ENCODE measurements around the gene LYPD8.

LYPD8 gene

GRCh38 chr1:248710305-248710900, 45.2 kb downstream of the LYPD8 start:
- DNase-seq (ENCODE audit: low read depth) = no peak
- H3K4me3 ChIP-seq (replicated peaks; ENCODE audit: low read depth, low read length) = no peak overlapping the region
- no peak for TF ChIP-seq CTCF (IDR thresholded peaks at IDR 0.05; ENCODE audit: low read length, missing control alignments)

- H3K4me3 ChIP-seq (replicated peaks; ENCODE audit: low read depth, low read length) = no peak overlapping the region
- no peak for TF ChIP-seq CTCF (IDR thresholded peaks at IDR 0.05; ENCODE audit: low read length, missing control alignments)
- no peak for DNase-seq (ENCODE audit: low read depth)
Observed at GRCh38 chr1:248704606-248705005, 51.0 kb downstream of the LYPD8 start.

- DNase-seq (ENCODE audit: low read depth) = no peak
- H3K4me3 ChIP-seq (replicated peaks; ENCODE audit: low read depth, low read length) = no peak overlapping the region
- no peak for TF ChIP-seq CTCF (IDR thresholded peaks at IDR 0.05; ENCODE audit: low read length, missing control alignments)
Observed at GRCh38 chr1:248703674-248704073, 51.9 kb downstream of the LYPD8 start.

GRCh38 chr1:248702714-248703113, 52.8 kb downstream of the LYPD8 start, which contains the start of gene OR14I1:
Gene OR14I1 (minus strand): TSS chr1:248702766.
- DNase-seq (ENCODE audit: low read depth) = no peak
- H3K4me3 ChIP-seq (replicated peaks; ENCODE audit: low read depth, low read length) = no peak within 1 kb of the TSS
- no peak for TF ChIP-seq CTCF (IDR thresholded peaks at IDR 0.05; ENCODE audit: low read length, missing control alignments)

- no peak for DNase-seq (ENCODE audit: low read depth)
- TF ChIP-seq CTCF (IDR thresholded peaks at IDR 0.05; ENCODE audit: low read length, missing control alignments) = no peak
- H3K4me3 ChIP-seq (replicated peaks; ENCODE audit: low read depth, low read length) = no peak overlapping the region
Observed at GRCh38 chr1:248699099-248699498, 56.5 kb downstream of the LYPD8 start.

- no peak for DNase-seq (ENCODE audit: low read depth)
- no peak for TF ChIP-seq CTCF (IDR thresholded peaks at IDR 0.05; ENCODE audit: low read length, missing control alignments)
- no peak overlapping the region for H3K4me3 ChIP-seq (replicated peaks; ENCODE audit: low read depth, low read length)
Observed at GRCh38 chr1:248697907-248698306, 57.7 kb downstream of the LYPD8 start.

GRCh38 chr1:248696774-248697173, 58.8 kb downstream of the LYPD8 start:
- TF ChIP-seq CTCF (IDR thresholded peaks at IDR 0.05; ENCODE audit: low read length, missing control alignments) = no peak
- no peak overlapping the region for H3K4me3 ChIP-seq (replicated peaks; ENCODE audit: low read depth, low read length)
- no peak for DNase-seq (ENCODE audit: low read depth)

Data from fibroblast of pulmonary artery (primary cell).